Measurements from ENCODE around the gene TP73. TPM values are rescaled to one million over a fixed set of nuclear protein-coding genes. Genes with fewer than 3 reads are reported as not detected.

TP73 gene
- total RNA-seq, 1 experiment from 2014 or later = 2.6 TPM

- intact Hi-C loops (cut with micrococcal nuclease) = no loop called here
These were observed 30.9 kb downstream of the TP73 start for GRCh38 chr1:3683197-3683596.

GRCh38 chr1:3683992-3684391 is 31.7 kb downstream of the TP73 start:
- Histone ChIP-seq H4K20me1 (ENCODE audit: low read length) (no peaks in the 10 kb centered on the region), H2AFZ (ENCODE audit: low read length) (no peak overlapping the region), H3K27me3 (ENCODE audit: low read length) (no peaks in the 10 kb centered on the region), H3K9ac (ENCODE audit: low read length) (no peak overlapping the region), H3K9me3 (ENCODE audit: low read length) (no peaks in the 10 kb centered on the region), H3K36me3 (ENCODE audit: low read depth, low read length) (no peaks in the 10 kb centered on the region), H3K27ac (ENCODE audit: low read length) (no peak overlapping the region), H3K4me1 (ENCODE audit: insufficient read depth, low read length) (no peaks in the 10 kb centered on the region), H3K79me2 (ENCODE audit: low read length) (no peaks in the 10 kb centered on the region), H3K4me3 (ENCODE audit: low read length) (no peak overlapping the region), H3F3A (ENCODE audit: low read length, unreplicated experiment) (no peaks in the 10 kb centered on the region), H3K9me2 (replicated peaks; ENCODE audit: low read length) (no peaks in the 10 kb centered on the region), H3K4me2 (ENCODE audit: low read length) (no peak overlapping the region)
- ChIA-PET CTCF (no interaction called here), POLR2A (ENCODE audit: unreplicated experiment) (no interaction called here)
- no peak for DNase-seq
- TF ChIP-seq EZH2 (IDR thresholded peaks at IDR 0.05; ENCODE audit: low read length, unreplicated experiment) = no peak
- TF ChIP-seq EZH2phosphoT487 (IDR thresholded peaks at IDR 0.05; ENCODE audit: borderline replicate concordance, low read length) = no peak
- TF ChIP-seq CTCF (conservative IDR thresholded peaks at IDR 0.05; ENCODE audit: low read depth, low read length) = no peak
- no TSS peak for BruUV-seq (replicated peaks)
- intact Hi-C loops (cut with micrococcal nuclease) = no loop called here
- no peak for ATAC-seq

More at GRCh38 chr1:3683197-3683596, 30.9 kb downstream of the TP73 start:
- Histone ChIP-seq H3K4me1 (ENCODE audit: insufficient read depth, low read length) (no peaks in the 10 kb centered on the region), H3K9me2 (replicated peaks; ENCODE audit: low read length) (no peaks in the 10 kb centered on the region), H3K36me3 (ENCODE audit: low read depth, low read length) (no peaks in the 10 kb centered on the region), H3K9ac (ENCODE audit: low read length) (no peak overlapping the region), H3K27ac (ENCODE audit: low read length) (no peak overlapping the region), H3K4me3 (ENCODE audit: low read length) (no peak overlapping the region), H4K20me1 (ENCODE audit: low read length) (no peaks in the 10 kb centered on the region), H3K9me3 (ENCODE audit: low read length) (no peaks in the 10 kb centered on the region), H3K79me2 (ENCODE audit: low read length) (no peaks in the 10 kb centered on the region), H3K4me2 (ENCODE audit: low read length) (no peak overlapping the region), H3F3A (ENCODE audit: low read length, unreplicated experiment) (no peaks in the 10 kb centered on the region), H3K27me3 (ENCODE audit: low read length) (no peaks in the 10 kb centered on the region), H2AFZ (ENCODE audit: low read length) (no peak overlapping the region)
- TF ChIP-seq CTCF (conservative IDR thresholded peaks at IDR 0.05; ENCODE audit: low read depth, low read length) (no peak), EZH2 (IDR thresholded peaks at IDR 0.05; ENCODE audit: low read length, unreplicated experiment) (no peak), EZH2phosphoT487 (IDR thresholded peaks at IDR 0.05; ENCODE audit: borderline replicate concordance, low read length) (no peak)
- ChIA-PET CTCF (interaction anchor here (0.5 kb wide), 1 partner anchor 230 kb away, joined by 3 read pairs; no protein-coding TSS in a partner anchor), POLR2A (ENCODE audit: unreplicated experiment) (no interaction called here)
- no TSS peak for BruUV-seq (replicated peaks)
- ATAC-seq (no peak), DNase-seq (no peak)

- H2AFZ ChIP-seq (ENCODE audit: low read length) = no peak overlapping the region
- H3K27ac ChIP-seq (ENCODE audit: low read length) = no peak overlapping the region
- no peaks in the 10 kb centered on the region for H3K36me3 ChIP-seq (ENCODE audit: low read depth, low read length)
- H3K9me3 ChIP-seq (ENCODE audit: low read length) = no peaks in the 10 kb centered on the region
- H3K79me2 ChIP-seq (ENCODE audit: low read length) = no peaks in the 10 kb centered on the region
- no peaks in the 10 kb centered on the region for H4K20me1 ChIP-seq (ENCODE audit: low read length)
- no peaks in the 10 kb centered on the region for H3K9me2 ChIP-seq (replicated peaks; ENCODE audit: low read length)
- ATAC-seq (no peak), DNase-seq (no peak)
- H3K27me3 ChIP-seq (ENCODE audit: low read length) = no peaks in the 10 kb centered on the region
- no peak overlapping the region for H3K4me3 ChIP-seq (ENCODE audit: low read length)
- ChIA-PET POLR2A (ENCODE audit: unreplicated experiment) (no interaction called here), CTCF (no interaction called here)
- no peaks in the 10 kb centered on the region for H3F3A ChIP-seq (ENCODE audit: low read length, unreplicated experiment)
- no peak for TF ChIP-seq EZH2phosphoT487 (IDR thresholded peaks at IDR 0.05; ENCODE audit: borderline replicate concordance, low read length)
- TF ChIP-seq EZH2 (IDR thresholded peaks at IDR 0.05; ENCODE audit: low read length, unreplicated experiment) = no peak
- no peak for TF ChIP-seq CTCF (conservative IDR thresholded peaks at IDR 0.05; ENCODE audit: low read depth, low read length)
- H3K9ac ChIP-seq (ENCODE audit: low read length) = no peak overlapping the region
- H3K4me2 ChIP-seq (ENCODE audit: low read length) = no peak overlapping the region
- intact Hi-C loops (cut with micrococcal nuclease) = no loop called here
- no peaks in the 10 kb centered on the region for H3K4me1 ChIP-seq (ENCODE audit: insufficient read depth, low read length)
- no TSS peak for BruUV-seq (replicated peaks)
These were observed 32.9 kb downstream of the TP73 start for GRCh38 chr1:3685222-3685621.

Measured in PC-3 (cell line).